ENCODE measurements around the gene MAN2A2. TPM values are rescaled to one million over a fixed set of nuclear protein-coding genes. Genes with fewer than 3 reads are reported as not detected.

Gene MAN2A2
- total RNA-seq, 1 donor from 2014 or later = 133 TPM

DNA sequence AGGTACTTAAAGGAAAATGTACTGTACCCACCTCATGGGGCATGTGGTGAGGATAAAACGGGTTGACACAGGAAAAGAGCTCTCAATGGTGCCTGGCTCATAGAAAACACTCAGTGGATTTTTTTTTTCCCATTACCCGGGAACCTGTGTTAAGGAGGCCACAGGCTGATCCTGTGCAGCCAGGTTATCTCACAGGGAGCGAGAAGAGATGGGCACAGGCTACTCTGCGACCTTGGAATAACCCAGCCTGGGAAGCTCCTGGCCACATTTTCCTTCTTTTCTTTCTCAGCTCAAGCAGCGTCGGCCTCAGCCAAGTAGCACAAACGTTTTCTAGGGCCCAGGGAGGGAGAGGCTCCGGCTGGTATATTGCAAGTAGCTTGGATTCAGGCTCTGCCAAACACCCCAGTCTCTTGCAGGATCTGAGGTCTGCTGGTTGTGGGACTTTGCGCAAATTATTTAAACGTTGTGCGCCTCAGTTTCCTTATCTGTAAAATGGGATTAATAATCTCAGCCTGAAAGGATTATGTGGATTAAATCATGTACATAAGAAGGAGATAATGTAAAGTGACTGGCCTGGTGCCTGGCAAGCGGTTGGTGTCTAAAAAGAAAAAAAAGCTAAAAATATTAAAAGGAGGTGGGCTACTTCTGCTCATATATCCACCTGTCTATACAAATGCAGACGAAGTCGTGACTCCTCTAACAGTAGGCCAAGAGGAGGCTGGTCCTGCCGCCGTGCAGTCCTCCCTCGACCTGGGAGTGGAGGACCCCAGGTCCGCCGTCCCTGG, 32.6 kb upstream of the MAN2A2 start:
- intact Hi-C loops (cut with micrococcal nuclease) = loop anchor here (2.0 to 5.0 kb wide), 2 partner anchors 26 to 153 kb away; partner anchors contain the start of gene BLM
- H3K4me1 Mint-ChIP-seq = peaks cover 43% of the 10 kb centered on the region
- H3K9me3 Mint-ChIP-seq = no peaks in the 10 kb centered on the region

DNA sequence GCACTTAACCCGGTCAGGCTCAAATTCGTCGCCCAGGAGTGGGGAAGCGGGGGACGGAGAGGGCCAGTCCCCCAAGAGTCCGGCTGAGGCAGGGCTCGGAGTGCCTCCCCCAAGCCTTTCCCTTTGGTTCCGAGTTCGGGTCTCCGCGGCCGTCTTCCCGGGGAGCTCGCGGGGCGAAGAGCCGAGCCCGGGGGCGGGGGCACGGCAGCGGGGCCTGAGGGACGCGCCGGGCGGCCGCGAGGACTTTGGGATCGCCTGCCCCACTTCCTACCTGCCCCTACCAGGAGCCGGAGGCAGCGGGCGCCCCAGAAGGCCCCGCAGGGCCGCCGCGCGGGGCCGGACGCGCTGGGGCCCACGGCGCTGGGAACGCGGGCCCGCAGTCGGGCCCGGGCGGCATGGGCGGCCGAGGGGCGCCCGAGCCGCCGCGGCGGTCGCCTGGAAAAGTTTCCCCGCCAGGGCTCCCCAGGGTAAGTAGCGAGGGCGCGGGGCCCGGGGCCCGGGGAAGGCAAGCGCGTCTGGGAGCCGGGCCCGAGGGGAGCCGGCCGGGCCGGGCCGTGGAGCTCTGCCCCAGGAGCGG, 31.9 kb upstream of the MAN2A2 start:
- POLR2A ChIA-PET = interaction anchor here (0.6 to 4.6 kb wide), 21 partner anchors 13 to 173 kb away, joined by 3 to 35 read pairs (median 5); partner anchors contain the start of genes BLM, FES, MAN2A2 and UNC45A
- Mint-ChIP-seq H3K27ac (peak overlapping the region; percentile 86), H3K4me1 (peaks cover 40% of the 10 kb centered on the region), H3K27me3 (no peaks in the 10 kb centered on the region), H3K36me3 (ENCODE audit: low read depth) (peaks cover 4% of the 10 kb centered on the region), H3K9me3 (no peaks in the 10 kb centered on the region), H3K4me3 (peak overlapping the region; percentile 90)
- intact Hi-C loops (cut with micrococcal nuclease) = loop anchor here (2.0 to 5.0 kb wide), 2 partner anchors 26 to 154 kb away; partner anchors contain the start of gene BLM
- DNase-seq (peak; percentile 55), ATAC-seq (ENCODE audit: low read depth) (peak; percentile 29)
- TF ChIP-seq, protein P1, sequence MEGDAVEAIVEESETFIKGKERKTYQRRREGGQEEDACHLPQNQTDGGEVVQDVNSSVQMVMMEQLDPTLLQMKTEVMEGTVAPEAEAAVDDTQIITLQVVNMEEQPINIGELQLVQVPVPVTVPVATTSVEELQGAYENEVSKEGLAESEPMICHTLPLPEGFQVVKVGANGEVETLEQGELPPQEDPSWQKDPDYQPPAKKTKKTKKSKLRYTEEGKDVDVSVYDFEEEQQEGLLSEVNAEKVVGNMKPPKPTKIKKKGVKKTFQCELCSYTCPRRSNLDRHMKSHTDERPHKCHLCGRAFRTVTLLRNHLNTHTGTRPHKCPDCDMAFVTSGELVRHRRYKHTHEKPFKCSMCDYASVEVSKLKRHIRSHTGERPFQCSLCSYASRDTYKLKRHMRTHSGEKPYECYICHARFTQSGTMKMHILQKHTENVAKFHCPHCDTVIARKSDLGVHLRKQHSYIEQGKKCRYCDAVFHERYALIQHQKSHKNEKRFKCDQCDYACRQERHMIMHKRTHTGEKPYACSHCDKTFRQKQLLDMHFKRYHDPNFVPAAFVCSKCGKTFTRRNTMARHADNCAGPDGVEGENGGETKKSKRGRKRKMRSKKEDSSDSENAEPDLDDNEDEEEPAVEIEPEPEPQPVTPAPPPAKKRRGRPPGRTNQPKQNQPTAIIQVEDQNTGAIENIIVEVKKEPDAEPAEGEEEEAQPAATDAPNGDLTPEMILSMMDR (IDR thresholded peaks at IDR 0.05) = no peak
- CTCF ChIA-PET = interaction anchor here (0.9 to 2.0 kb wide), 4 partner anchors 15 to 53 kb away, joined by 3 to 10 read pairs (median 5); no protein-coding TSS in a partner anchor

More for the DNA sequence above, 32.6 kb upstream of the MAN2A2 start:
- Mint-ChIP-seq H3K27ac (peak overlapping the region; percentile 86), H3K4me3 (peak overlapping the region; percentile 90), H3K27me3 (no peaks in the 10 kb centered on the region), H3K36me3 (ENCODE audit: low read depth) (peaks cover 3% of the 10 kb centered on the region)
- DNase-seq (no peak), ATAC-seq (ENCODE audit: low read depth) (peak; percentile 12)
- TF ChIP-seq, protein P1 (IDR thresholded peaks at IDR 0.05) = no peak
- ChIA-PET POLR2A (interaction anchor here (0.9 to 4.6 kb wide), 15 partner anchors 14 to 153 kb away, joined by 3 to 35 read pairs (median 5); partner anchors contain the start of genes BLM, FES and MAN2A2), CTCF (interaction anchor here (0.9 to 2.0 kb wide), 4 partner anchors 16 to 52 kb away, joined by 3 to 10 read pairs (median 5); no protein-coding TSS in a partner anchor)

DNA sequence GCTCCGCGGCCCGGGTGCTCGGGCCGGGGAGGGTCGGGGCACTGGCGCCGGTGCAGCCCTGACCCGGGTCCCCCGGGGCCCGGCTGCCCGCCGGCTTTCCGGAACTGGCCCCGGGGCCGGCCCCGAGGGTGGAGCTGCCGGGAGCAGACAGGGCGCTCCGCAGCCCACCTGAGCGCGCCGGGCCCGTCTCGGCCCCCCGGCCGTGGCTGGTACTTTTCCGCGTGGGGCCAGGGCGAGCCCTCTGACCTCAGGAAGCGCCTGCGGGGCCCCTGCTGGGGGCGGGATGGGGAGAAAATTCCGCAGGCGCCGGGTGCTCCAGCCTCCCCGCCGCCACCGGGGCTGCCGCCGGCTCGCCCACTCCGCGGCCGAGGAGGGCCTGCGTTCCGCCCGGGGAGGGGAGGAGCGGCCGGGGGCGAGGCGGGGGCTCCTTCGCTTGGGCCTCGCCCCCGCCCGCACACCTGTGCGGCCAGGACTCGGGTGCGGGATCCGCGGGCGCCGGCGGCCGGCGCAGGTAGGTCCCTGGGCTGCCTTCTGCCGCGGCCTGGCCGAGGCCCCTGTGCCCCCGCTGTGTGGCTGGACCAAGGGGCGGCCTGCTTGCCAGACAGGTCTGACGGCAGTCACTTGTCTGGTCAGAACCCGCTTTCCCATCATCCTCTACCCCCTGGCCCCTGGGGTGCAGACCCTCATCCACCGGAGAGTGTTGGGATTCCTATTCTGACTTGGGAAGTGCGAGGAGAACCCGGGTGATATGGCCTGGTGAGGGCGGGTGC, 31.2 kb upstream of the MAN2A2 start:
- POLR2A ChIA-PET = interaction anchor here (0.6 to 4.6 kb wide), 18 partner anchors 13 to 173 kb away, joined by 3 to 35 read pairs (median 4); partner anchors contain the start of genes BLM, MAN2A2 and UNC45A
- peak overlapping the region; percentile 68 for H3K27ac Mint-ChIP-seq
- no peaks in the 10 kb centered on the region for H3K9me3 Mint-ChIP-seq
- H3K27me3 Mint-ChIP-seq = no peaks in the 10 kb centered on the region
- peaks cover 42% of the 10 kb centered on the region for H3K4me1 Mint-ChIP-seq
- TF ChIP-seq, protein P1 (IDR thresholded peaks at IDR 0.05) = no peak
- DNase-seq (no peak), ATAC-seq (ENCODE audit: low read depth) (peak; percentile 33)
- CTCF ChIA-PET = interaction anchor here (1.4 to 2.0 kb wide), 3 partner anchors 14 to 54 kb away, joined by 3 to 10 read pairs (median 7); no protein-coding TSS in a partner anchor
- intact Hi-C loops (cut with micrococcal nuclease) = loop anchor here (1.0 to 5.0 kb wide), 4 partner anchors 12 to 155 kb away; partner anchors contain the start of genes BLM and FES
- peaks cover 11% of the 10 kb centered on the region for H3K36me3 Mint-ChIP-seq (ENCODE audit: low read depth)
- H3K4me3 Mint-ChIP-seq = peak overlapping the region; percentile 82

DNA sequence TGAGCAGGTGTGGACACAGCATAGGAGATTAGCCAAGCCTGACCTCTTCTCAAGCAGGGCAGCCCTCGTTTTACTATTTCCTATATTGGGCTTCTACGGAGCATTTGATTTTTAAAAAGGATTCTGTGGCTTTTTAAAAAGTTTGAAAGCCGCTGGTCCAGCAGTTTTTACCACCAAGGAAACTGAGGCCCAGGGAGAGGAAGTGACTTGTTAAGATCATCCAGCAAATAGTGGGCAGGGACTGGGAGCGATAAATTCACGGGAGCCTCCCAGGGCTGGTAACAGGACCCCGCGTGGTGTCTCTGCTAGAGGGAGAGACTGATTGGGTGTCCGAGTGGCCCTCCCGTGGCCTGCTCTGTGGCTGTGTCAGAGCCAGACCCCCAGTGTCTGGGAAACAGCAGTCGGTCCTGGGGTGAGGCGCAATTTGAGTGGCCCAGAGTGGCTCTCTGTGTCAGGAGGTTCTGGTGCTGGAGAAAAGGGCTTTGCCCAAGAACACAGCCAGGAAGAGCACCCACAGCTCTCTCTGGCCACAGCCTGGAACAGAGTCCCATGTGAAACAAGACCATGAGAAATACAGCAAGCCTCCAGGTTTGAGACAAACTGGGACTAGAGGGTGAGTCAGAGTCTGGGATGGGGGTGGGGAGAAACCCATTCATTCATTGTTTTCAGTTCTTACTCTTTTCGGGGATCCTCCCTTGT, 30.5 kb upstream of the MAN2A2 start:
- intact Hi-C loops (cut with micrococcal nuclease) = loop anchor here (1.0 to 5.0 kb wide), 3 partner anchors 12 to 155 kb away; partner anchors contain the start of genes BLM and FES
- peak overlapping the region; percentile 68 for H3K27ac Mint-ChIP-seq
- POLR2A ChIA-PET = interaction anchor here (0.5 to 4.6 kb wide), 3 partner anchors 31 to 218 kb away, joined by 4 to 20 read pairs (median 8); partner anchors contain the start of gene MAN2A2
- DNase-seq (no peak), ATAC-seq (ENCODE audit: low read depth) (peak; percentile 16)
- CTCF ChIA-PET = interaction anchor here (0.8 kb wide), 1 partner anchor 13 kb away, joined by 3 read pairs; no protein-coding TSS in a partner anchor
- TF ChIP-seq, protein P1 (IDR thresholded peaks at IDR 0.05) = no peak
- peaks cover 42% of the 10 kb centered on the region for H3K4me1 Mint-ChIP-seq
- no peaks in the 10 kb centered on the region for H3K9me3 Mint-ChIP-seq
- peak overlapping the region; percentile 82 for H3K4me3 Mint-ChIP-seq
- H3K36me3 Mint-ChIP-seq (ENCODE audit: low read depth) = peaks cover 18% of the 10 kb centered on the region
- H3K27me3 Mint-ChIP-seq = no peaks in the 10 kb centered on the region
